H1 (cell line): ENCODE results near the gene LCAT. TPM values are rescaled to one million over a fixed set of nuclear protein-coding genes. Genes with fewer than 3 reads are reported as not detected.

Experiments
- CTCF ChIA-PET: fragments of 300-600 bp; sonication (Branson Sonifier 250); formaldehyde crosslinking; loops from one replicate; lab custom pipeline; 2021; ENCODE audit not compliant: partially characterized antibody; lab: Charles Lee
- POLR2A ChIA-PET: fragments of 300-600 bp; sonication (Branson Sonifier 250); formaldehyde crosslinking; loops from one replicate; lab custom pipeline; 2021; ENCODE audit warnings: inconsistent platforms; ENCODE audit not compliant: partially characterized antibody; lab: Charles Lee
- DNase-seq, 2 experiments: peaks; one replicate each; pipeline versions ENCODE4 v3.0.0 to v3.0.0-alpha.2; 2010 to 2022; ENCODE audit warnings: low spot score in 2 of 2, low read depth in 1 of 2, mixed read lengths in 1 of 2
- FAIRE-seq: peaks from 2 replicates; lab custom pipeline; 2011; peaks lifted over from hg19 to GRCh38; lab: Jason Lieb, UNC
- H2AFZ ChIP-seq: 2 replicates; pipeline ENCODE4 v1.8.1; 2012; ENCODE audit warnings: low read length, inconsistent platforms
- H2AK5ac ChIP-seq: 2 replicates; pipeline ENCODE4 v1.6.1; 2013; ENCODE audit warnings: low read depth, low read length
- H2BK120ac ChIP-seq: replicated peaks from 2 replicates; pipeline ENCODE3; 2013; ENCODE audit warnings: low read depth, low read length, inconsistent platforms
- H2BK12ac ChIP-seq: 2 replicates; pipeline ENCODE4 v1.6.1; 2013; ENCODE audit warnings: low read depth, low read length
- H2BK15ac ChIP-seq: 2 replicates; pipeline ENCODE4 v1.6.1; 2013; ENCODE audit warnings: low read length
- H2BK20ac ChIP-seq: 2 replicates; pipeline ENCODE4 v1.6.1; 2013; ENCODE audit warnings: low read length
- H2BK5ac ChIP-seq: 2 replicates; pipeline ENCODE4 v1.6.1; 2013; ENCODE audit warnings: low read depth, low read length
- H3K14ac ChIP-seq: 2 replicates; pipeline ENCODE4 v1.6.1; 2013; ENCODE audit warnings: inconsistent platforms; ENCODE audit not compliant: insufficient read length
- H3K18ac ChIP-seq: 2 replicates; pipeline ENCODE4 v1.6.1; 2013; ENCODE audit warnings: low read length; ENCODE audit errors: extremely low read depth
- H3K23ac ChIP-seq: 2 replicates; pipeline ENCODE4 v1.6.1; 2013; ENCODE audit warnings: inconsistent platforms; ENCODE audit not compliant: insufficient read length
- H3K23me2 ChIP-seq: 2 replicates; pipeline ENCODE4 v1.6.1; 2013; ENCODE audit warnings: low read depth, low read length
- H3K27ac ChIP-seq: 2 replicates; pipeline ENCODE4 v1.6.1; 2011; ENCODE audit warnings: low read depth, low read length, inconsistent platforms
- H3K27me3 ChIP-seq, 4 experiments: replicated peaks in 1 of 4; 1 replicate in 1 of 4; 2 replicates in 3 of 4; pipeline versions ENCODE4 v1.6.1 to v1.8.1; 2011 to 2013; ENCODE audit warnings: low read length in 3 of 4, mild to moderate bottlenecking in 3 of 4, inconsistent platforms in 2 of 4, mixed read lengths in 2 of 4, moderate library complexity in 1 of 4; ENCODE audit not compliant: control insufficient read depth in 3 of 4, insufficient read depth in 3 of 4; ENCODE audit errors: extremely low read depth in 1 of 4
- H3K36me3 ChIP-seq, 4 experiments: 2 replicates each; pipeline versions ENCODE4 v1.6.1 to v1.8.1; 2011 to 2013; ENCODE audit warnings: mild to moderate bottlenecking in 4 of 4, low read length in 3 of 4, moderate library complexity in 2 of 4, control low read depth in 1 of 4, inconsistent platforms in 1 of 4; ENCODE audit not compliant: insufficient read depth in 4 of 4, control insufficient read depth in 2 of 4
- H3K4ac ChIP-seq: replicated peaks from 2 replicates; pipeline ENCODE3; 2013; ENCODE audit warnings: low read length, low read depth, mixed read lengths, inconsistent platforms; ENCODE audit not compliant: insufficient read length
- H3K4me1 ChIP-seq, 4 experiments: replicated peaks in 1 of 4; 1 replicate in 1 of 4; 2 replicates in 3 of 4; pipeline versions ENCODE4 v1.6.1 to v1.8.1; 2011 to 2013; ENCODE audit warnings: low read length in 3 of 4, inconsistent platforms in 2 of 4, mixed read lengths in 1 of 4; ENCODE audit not compliant: insufficient read depth in 4 of 4, control insufficient read depth in 3 of 4
- H3K4me2 ChIP-seq, 2 experiments: 2 replicates each; pipeline versions ENCODE4 v1.6.1 to v1.8.1; 2011 to 2013; ENCODE audit warnings: low read depth in 2 of 2, low read length in 2 of 2, control low read depth in 1 of 2, inconsistent platforms in 1 of 2, mild to moderate bottlenecking in 1 of 2; ENCODE audit not compliant: insufficient read depth in 1 of 2
- H3K4me3 ChIP-seq, 4 experiments: fragments of 200-600, 300-600 bp in 1 of 4; sonication (generic), shearing (Covaris generic), sonication (Bioruptor Twin) in 1 of 4; 2 replicates each; pipeline versions ENCODE4 v1.5.1 to v1.8.1; 2011 to 2016; ENCODE audit warnings: low read length in 4 of 4, low read depth in 3 of 4, control low read depth in 2 of 4, inconsistent platforms in 2 of 4, mild to moderate bottlenecking in 2 of 4, mixed read lengths in 1 of 4, moderate library complexity in 1 of 4; ENCODE audit not compliant: insufficient read depth in 2 of 4; ENCODE audit errors: extremely low read depth in 1 of 4
- H3K56ac ChIP-seq: replicated peaks from 2 replicates; pipeline ENCODE3; 2013; ENCODE audit warnings: low read depth, mild to moderate bottlenecking, mixed read lengths, low read length, inconsistent platforms; ENCODE audit not compliant: insufficient read length
- H3K79me1 ChIP-seq: 2 replicates; pipeline ENCODE4 v1.6.1; 2013; ENCODE audit warnings: low read depth, low read length, control low read depth
- H3K79me2 ChIP-seq, 2 experiments: 2 replicates each; pipeline versions ENCODE4 v1.6.1 to v1.8.1; 2012 to 2013; ENCODE audit warnings: low read length in 2 of 2, mild to moderate bottlenecking in 2 of 2, inconsistent platforms in 1 of 2; ENCODE audit not compliant: insufficient read depth in 2 of 2, control insufficient read depth in 1 of 2
- H3K9ac ChIP-seq, 4 experiments: replicated peaks in 1 of 4; 1 replicate in 1 of 4; 2 replicates in 3 of 4; pipeline versions ENCODE4 v1.6.1 to v1.8.1; 2011 to 2013; ENCODE audit warnings: low read depth in 3 of 4, low read length in 3 of 4, control low read depth in 2 of 4, mild to moderate bottlenecking in 2 of 4, moderate library complexity in 2 of 4, inconsistent platforms in 1 of 4; ENCODE audit errors: extremely low read depth in 1 of 4
- H3K9me3 ChIP-seq, 2 experiments: 2 replicates each; pipeline versions ENCODE4 v1.6.1 to v1.8.1; 2012 to 2013; ENCODE audit warnings: mild to moderate bottlenecking in 2 of 2, moderate library complexity in 2 of 2, control low read depth in 1 of 2, inconsistent platforms in 1 of 2, low read depth in 1 of 2, low read length in 1 of 2, mixed read lengths in 1 of 2; ENCODE audit not compliant: insufficient read depth in 2 of 2
- H4K20me1 ChIP-seq, 2 experiments: replicated peaks in 1 of 2; 2 replicates each; pipeline versions ENCODE3 to v1.8.1; 2011 to 2013; ENCODE audit warnings: inconsistent platforms in 2 of 2, low read length in 2 of 2, mild to moderate bottlenecking in 1 of 2; ENCODE audit not compliant: insufficient read depth in 2 of 2, control insufficient read depth in 1 of 2
- H4K5ac ChIP-seq: 2 replicates; pipeline ENCODE4 v1.6.1; 2013; ENCODE audit warnings: low read length, low read depth, mixed read lengths, inconsistent platforms; ENCODE audit not compliant: insufficient read length
- H4K8ac ChIP-seq: 2 replicates; pipeline ENCODE4 v1.8.0; 2013; ENCODE audit warnings: mild to moderate bottlenecking, moderate library complexity, low read length, inconsistent platforms; ENCODE audit not compliant: insufficient read depth; ENCODE audit errors: extremely low read depth
- H4K91ac ChIP-seq: replicated peaks from 2 replicates; pipeline ENCODE3; 2013; ENCODE audit warnings: low read length, mixed read lengths, inconsistent platforms; ENCODE audit not compliant: insufficient read length
- NRF1 ChIP-seq: IDR thresholded peaks from 2 replicates; pipeline ENCODE4 v1.6.1; 2011; ENCODE audit warnings: mild to moderate bottlenecking, low read depth, low read length, improper control_type of control experiment
- RAD21 ChIP-seq, 2 experiments: IDR thresholded peaks in 1 of 2; conservative IDR thresholded peaks in 1 of 2; 2 replicates each; pipeline ENCODE4 v1.6.1; 2011; ENCODE audit warnings: low read depth in 2 of 2, low read length in 2 of 2, improper control_type of control experiment in 1 of 2, inconsistent platforms in 1 of 2, mild to moderate bottlenecking in 1 of 2, moderate library complexity in 1 of 2
- SP4 ChIP-seq: IDR thresholded peaks from 2 replicates; pipeline ENCODE4 v1.6.1; 2012; ENCODE audit warnings: low read length, inconsistent platforms
- TBP ChIP-seq: IDR thresholded peaks from 2 replicates; pipeline ENCODE4 v1.6.1; 2011; ENCODE audit warnings: low read depth, low read length, improper control_type of control experiment
- WGBS, 2 experiments: shearing (Covaris generic) in 1 of 2; methylation state at CpG; one replicate each; pipeline versions ENCODE4 v1.1.6 to v1.1.7; 2013 to 2015; ENCODE audit warnings: low lambda C conversion rate in 2 of 2, mixed read lengths in 2 of 2, inconsistent platforms in 1 of 2, low coverage in 1 of 2, missing lambda C conversion rate in 1 of 2; ENCODE audit not compliant: insufficient replicate concordance in 2 of 2, insufficient coverage in 1 of 2, insufficient read length in 1 of 2; ENCODE audit errors: extremely low coverage in 1 of 2, missing lambda C conversion rate in 1 of 2; 5-methylcytosine and 5-hydroxymethylcytosine counted together
- polyA plus RNA-seq, 7 experiments: library from polyadenylated mRNA; depleted of rRNA in 3 of 7; stranded (reverse) in 5 of 7; unstranded in 2 of 7; fragments of >200 nt in 5 of 7; fragments of 200-250 nt in 2 of 7; gene quantifications; 1 replicate in 5 of 7; 2 replicates in 1 of 7; 4 replicates in 1 of 7; pipeline versions ENCODE4 v1.2.1 to v1.2.3, GENCODE V29; 2011 to 2013; ENCODE audit warnings: missing spikeins in 2 of 7, mixed read lengths in 2 of 7
- total RNA-seq: library from RNA; stranded (reverse); fragmentation: NEBNext Ultra II Directional; extraction: Animal tissue kit (Norgen Biotek cat#: 25700); gene quantifications from 2 replicates; pipeline ENCODE4 v1.2.1, GENCODE V29; 2021
- TF ChIP-seq, protein P1 (sequence below): IDR thresholded peaks from 2 replicates; pipeline ENCODE4 v1.6.1; 2012; ENCODE audit warnings: low read length, inconsistent platforms
- TF ChIP-seq, protein P2 (sequence below), 3 experiments: IDR thresholded peaks; 1 replicate in 2 of 3; 2 replicates in 1 of 3; pipeline versions ENCODE4 v1.5.1 to v1.6.1; 2011; ENCODE audit warnings: low read length in 3 of 3, mild to moderate bottlenecking in 3 of 3, inconsistent platforms in 2 of 3, low read depth in 1 of 3, moderate library complexity in 1 of 3; ENCODE audit not compliant: insufficient read depth in 1 of 3; ENCODE audit errors: control extremely low read depth in 1 of 3

Gene LCAT
- total and polyA plus RNA-seq, 2 of the 8 experiments (the other 6 are each of a cell fraction or from before 2014, with no cell fraction given) = 9.4 to 19.6 TPM

GRCh38 chr16:67949645-67950044, 5.7 kb upstream of the LCAT start:
- peaks cover 9 to 32% of the 10 kb centered on the region in 2 experiments for H4K20me1 ChIP-seq
- H2AK5ac ChIP-seq = no peak overlapping the region
- H4K91ac ChIP-seq = no peak overlapping the region
- no peak overlapping the region for H3K4me2 ChIP-seq
- H3K4me3 ChIP-seq = no peak overlapping the region
- WGBS, 2 experiments = 89% methylated on average over 11 of the region's 11 CpGs; no CpG with 5 or more reads in 1 of the 2 experiments
- H2BK15ac ChIP-seq = no peak overlapping the region
- H3K36me3 ChIP-seq = peaks cover 12 to 63% (median 29%) of the 10 kb centered on the region in 4 experiments
- FAIRE-seq (no peak), DNase-seq (no peak)
- H3K23me2 ChIP-seq = peaks cover 3% of the 10 kb centered on the region; the same call in 1 of the 2 replicates
- no peak overlapping the region for H3K27ac ChIP-seq
- no peak overlapping the region for H3K9ac ChIP-seq
- no peak overlapping the region for H3K18ac ChIP-seq
- H3K27me3 ChIP-seq = no peaks in the 10 kb centered on the region
- no peak overlapping the region for H2BK120ac ChIP-seq
- no peaks in the 10 kb centered on the region for H3K9me3 ChIP-seq
- H3K79me1 ChIP-seq = peaks cover 2% of the 10 kb centered on the region; the same call in 1 of the 2 replicates
- no peaks in the 10 kb centered on the region for H3K4me1 ChIP-seq
- no peak overlapping the region; the same call in 1 of the 2 replicates for H4K8ac ChIP-seq
- H3K14ac ChIP-seq = no peak overlapping the region
- H3K79me2 ChIP-seq = no peaks in the 10 kb centered on the region
- no peak overlapping the region for H2BK20ac ChIP-seq
- ChIA-PET CTCF (interaction anchor here (0.7 to 2.6 kb wide), 7 partner anchors 8 to 322 kb away, joined by 3 to 19 read pairs (median 3); no protein-coding TSS in a partner anchor), POLR2A (interaction anchor here (1.1 to 8.5 kb wide), 4 partner anchors 14 to 201 kb away, joined by 3 to 47 read pairs (median 3); partner anchors contain the start of gene PSMB10)
- H2AFZ ChIP-seq = no peak overlapping the region
- H3K4ac ChIP-seq = no peak overlapping the region
- no peak overlapping the region for H3K56ac ChIP-seq
- H3K23ac ChIP-seq = no peak overlapping the region
- H2BK12ac ChIP-seq = no peak overlapping the region
- H2BK5ac ChIP-seq = no peak overlapping the region
- TF ChIP-seq NRF1 (no peak), RAD21 (IDR thresholded peaks at IDR 0.05 in 1 of 2, conservative IDR thresholded peaks at IDR 0.05 in 1 of 2; ENCODE audit: low read depth in 2 of 2, low read length in 2 of 2) (no peak), SP4 (no peak), TBP (no peak)
- TF ChIP-seq, protein P1, sequence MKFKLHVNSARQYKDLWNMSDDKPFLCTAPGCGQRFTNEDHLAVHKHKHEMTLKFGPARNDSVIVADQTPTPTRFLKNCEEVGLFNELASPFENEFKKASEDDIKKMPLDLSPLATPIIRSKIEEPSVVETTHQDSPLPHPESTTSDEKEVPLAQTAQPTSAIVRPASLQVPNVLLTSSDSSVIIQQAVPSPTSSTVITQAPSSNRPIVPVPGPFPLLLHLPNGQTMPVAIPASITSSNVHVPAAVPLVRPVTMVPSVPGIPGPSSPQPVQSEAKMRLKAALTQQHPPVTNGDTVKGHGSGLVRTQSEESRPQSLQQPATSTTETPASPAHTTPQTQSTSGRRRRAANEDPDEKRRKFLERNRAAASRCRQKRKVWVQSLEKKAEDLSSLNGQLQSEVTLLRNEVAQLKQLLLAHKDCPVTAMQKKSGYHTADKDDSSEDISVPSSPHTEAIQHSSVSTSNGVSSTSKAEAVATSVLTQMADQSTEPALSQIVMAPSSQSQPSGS = no peak
- TF ChIP-seq, protein P2, sequence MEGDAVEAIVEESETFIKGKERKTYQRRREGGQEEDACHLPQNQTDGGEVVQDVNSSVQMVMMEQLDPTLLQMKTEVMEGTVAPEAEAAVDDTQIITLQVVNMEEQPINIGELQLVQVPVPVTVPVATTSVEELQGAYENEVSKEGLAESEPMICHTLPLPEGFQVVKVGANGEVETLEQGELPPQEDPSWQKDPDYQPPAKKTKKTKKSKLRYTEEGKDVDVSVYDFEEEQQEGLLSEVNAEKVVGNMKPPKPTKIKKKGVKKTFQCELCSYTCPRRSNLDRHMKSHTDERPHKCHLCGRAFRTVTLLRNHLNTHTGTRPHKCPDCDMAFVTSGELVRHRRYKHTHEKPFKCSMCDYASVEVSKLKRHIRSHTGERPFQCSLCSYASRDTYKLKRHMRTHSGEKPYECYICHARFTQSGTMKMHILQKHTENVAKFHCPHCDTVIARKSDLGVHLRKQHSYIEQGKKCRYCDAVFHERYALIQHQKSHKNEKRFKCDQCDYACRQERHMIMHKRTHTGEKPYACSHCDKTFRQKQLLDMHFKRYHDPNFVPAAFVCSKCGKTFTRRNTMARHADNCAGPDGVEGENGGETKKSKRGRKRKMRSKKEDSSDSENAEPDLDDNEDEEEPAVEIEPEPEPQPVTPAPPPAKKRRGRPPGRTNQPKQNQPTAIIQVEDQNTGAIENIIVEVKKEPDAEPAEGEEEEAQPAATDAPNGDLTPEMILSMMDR (IDR thresholded peaks at IDR 0.05; ENCODE audit: control extremely low read depth in 1 of 3, insufficient read depth in 1 of 3, low read depth in 1 of 3, low read length in 3 of 3) = no peak
- no peak overlapping the region for H4K5ac ChIP-seq
